Mesothelial cell of epicardium (in vitro differentiated cells): ENCODE results near the gene IRF1. TPM values are rescaled to one million over a fixed set of nuclear protein-coding genes. Genes with fewer than 3 reads are reported as not detected.

Experiments
- DNase-seq, 2 experiments: peaks; one replicate each; pipeline ENCODE4 v3.0.0; 2021; ENCODE audit warnings: low spot score in 2 of 2; ENCODE audit not compliant: unreplicated experiment in 2 of 2
- H3K27ac Mint-ChIP-seq: 2 replicates; pipeline ENCODE4 v1.8.0; 2021; ENCODE audit warnings: mixed read lengths
- H3K27me3 Mint-ChIP-seq: 2 replicates; pipeline ENCODE4 v1.8.0; 2021; ENCODE audit warnings: low read depth, mixed read lengths
- H3K36me3 Mint-ChIP-seq: 2 replicates; pipeline ENCODE4 v1.8.0; 2021; ENCODE audit warnings: mixed read lengths
- H3K4me1 Mint-ChIP-seq: 2 replicates; pipeline ENCODE4 v1.8.0; 2021; ENCODE audit warnings: mixed read lengths
- H3K4me3 Mint-ChIP-seq: 2 replicates; pipeline ENCODE4 v1.8.0; 2021; ENCODE audit warnings: mild to moderate bottlenecking, moderate library complexity, mixed read lengths
- H3K9me3 Mint-ChIP-seq: 2 replicates; pipeline ENCODE4 v1.8.0; 2021; ENCODE audit warnings: mixed read lengths
- total RNA-seq: library from RNA; stranded (reverse); gene quantifications from 3 replicates; pipeline ENCODE4 v1.2.1, GENCODE V29; 2021
- TF ChIP-seq, protein P1 (sequence below): fragments of 200-600 bp; sonication (generic); IDR thresholded peaks from one replicate; pipeline ENCODE4 v1.5.0; 2021; ENCODE audit warnings: antibody characterized with exemption; ENCODE audit not compliant: unreplicated experiment

The IRF1 gene
- total RNA-seq, 1 donor from 2014 or later = 33.3 TPM

DNA sequence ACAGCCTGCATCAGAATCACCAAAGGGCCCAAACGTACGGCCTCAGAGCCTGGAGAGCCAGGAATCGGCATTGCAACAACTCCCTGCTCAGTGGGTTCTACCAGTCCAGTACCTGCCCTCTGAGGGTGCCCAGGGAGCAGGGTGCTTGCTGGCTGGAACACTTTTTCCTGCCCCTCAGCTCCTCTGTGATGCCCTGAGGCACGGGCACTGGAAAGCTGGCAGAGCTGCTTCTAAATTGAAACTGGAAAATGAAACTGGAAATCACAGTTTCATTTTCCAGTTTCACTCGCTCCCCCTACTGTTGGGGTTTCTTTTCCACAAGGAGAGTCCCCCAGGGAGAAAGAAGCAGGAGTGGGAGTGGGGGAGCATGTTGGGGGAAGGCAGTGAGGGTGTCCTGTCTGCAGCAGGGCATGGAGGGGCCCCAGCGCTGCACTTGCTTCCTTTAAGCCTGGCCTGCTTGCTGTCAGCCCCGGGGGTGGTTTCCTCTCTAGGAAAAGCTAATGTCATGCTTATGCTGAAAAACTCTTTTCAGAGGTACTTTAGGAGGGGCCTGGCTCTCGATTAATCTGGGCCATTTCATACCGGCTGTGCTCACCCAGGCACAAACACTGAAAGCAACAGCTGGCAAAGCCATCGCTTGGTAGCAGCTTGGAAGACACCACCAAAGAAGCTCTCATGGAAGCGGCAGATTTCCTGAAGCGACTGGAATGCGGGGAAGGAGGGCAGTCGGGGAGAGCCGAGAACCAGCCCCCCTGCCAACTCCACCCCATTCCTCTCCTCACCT is 26.2 kb downstream of the IRF1 start:
- H3K27me3 Mint-ChIP-seq = no peaks in the 10 kb centered on the region
- peaks cover 14% of the 10 kb centered on the region for H3K36me3 Mint-ChIP-seq
- peak overlapping the region; percentile 82 for H3K27ac Mint-ChIP-seq
- no peak for DNase-seq
- TF ChIP-seq, protein P1, sequence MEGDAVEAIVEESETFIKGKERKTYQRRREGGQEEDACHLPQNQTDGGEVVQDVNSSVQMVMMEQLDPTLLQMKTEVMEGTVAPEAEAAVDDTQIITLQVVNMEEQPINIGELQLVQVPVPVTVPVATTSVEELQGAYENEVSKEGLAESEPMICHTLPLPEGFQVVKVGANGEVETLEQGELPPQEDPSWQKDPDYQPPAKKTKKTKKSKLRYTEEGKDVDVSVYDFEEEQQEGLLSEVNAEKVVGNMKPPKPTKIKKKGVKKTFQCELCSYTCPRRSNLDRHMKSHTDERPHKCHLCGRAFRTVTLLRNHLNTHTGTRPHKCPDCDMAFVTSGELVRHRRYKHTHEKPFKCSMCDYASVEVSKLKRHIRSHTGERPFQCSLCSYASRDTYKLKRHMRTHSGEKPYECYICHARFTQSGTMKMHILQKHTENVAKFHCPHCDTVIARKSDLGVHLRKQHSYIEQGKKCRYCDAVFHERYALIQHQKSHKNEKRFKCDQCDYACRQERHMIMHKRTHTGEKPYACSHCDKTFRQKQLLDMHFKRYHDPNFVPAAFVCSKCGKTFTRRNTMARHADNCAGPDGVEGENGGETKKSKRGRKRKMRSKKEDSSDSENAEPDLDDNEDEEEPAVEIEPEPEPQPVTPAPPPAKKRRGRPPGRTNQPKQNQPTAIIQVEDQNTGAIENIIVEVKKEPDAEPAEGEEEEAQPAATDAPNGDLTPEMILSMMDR = no peak
- H3K4me3 Mint-ChIP-seq = no peak overlapping the region
- H3K4me1 Mint-ChIP-seq = peaks cover 21% of the 10 kb centered on the region
- peaks cover 7% of the 10 kb centered on the region for H3K9me3 Mint-ChIP-seq

DNA sequence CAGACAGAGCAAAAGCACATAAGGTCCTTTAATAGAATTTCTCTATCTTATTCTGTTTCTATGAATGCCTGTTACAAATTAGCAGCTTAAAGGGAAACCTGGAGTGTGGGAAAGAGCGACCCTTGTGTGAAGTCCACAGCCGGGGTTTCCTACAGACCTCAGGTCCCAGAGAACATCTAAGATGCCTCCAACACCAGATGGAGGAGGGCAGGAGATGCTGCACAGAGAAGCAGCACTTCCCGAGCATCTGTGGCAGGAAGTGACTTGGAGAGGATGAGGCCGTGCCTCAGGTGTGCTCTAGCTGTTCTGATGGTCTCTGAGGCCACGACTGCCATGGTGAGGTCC is 26.8 kb downstream of the IRF1 start:
- H3K27ac Mint-ChIP-seq = peak overlapping the region; percentile 82
- peaks cover 3% of the 10 kb centered on the region for H3K9me3 Mint-ChIP-seq
- peaks cover 11% of the 10 kb centered on the region for H3K36me3 Mint-ChIP-seq
- peaks cover 21% of the 10 kb centered on the region for H3K4me1 Mint-ChIP-seq
- H3K27me3 Mint-ChIP-seq = no peaks in the 10 kb centered on the region
- no peak for DNase-seq
- H3K4me3 Mint-ChIP-seq = no peak overlapping the region
- TF ChIP-seq, protein P1 = no peak

DNA sequence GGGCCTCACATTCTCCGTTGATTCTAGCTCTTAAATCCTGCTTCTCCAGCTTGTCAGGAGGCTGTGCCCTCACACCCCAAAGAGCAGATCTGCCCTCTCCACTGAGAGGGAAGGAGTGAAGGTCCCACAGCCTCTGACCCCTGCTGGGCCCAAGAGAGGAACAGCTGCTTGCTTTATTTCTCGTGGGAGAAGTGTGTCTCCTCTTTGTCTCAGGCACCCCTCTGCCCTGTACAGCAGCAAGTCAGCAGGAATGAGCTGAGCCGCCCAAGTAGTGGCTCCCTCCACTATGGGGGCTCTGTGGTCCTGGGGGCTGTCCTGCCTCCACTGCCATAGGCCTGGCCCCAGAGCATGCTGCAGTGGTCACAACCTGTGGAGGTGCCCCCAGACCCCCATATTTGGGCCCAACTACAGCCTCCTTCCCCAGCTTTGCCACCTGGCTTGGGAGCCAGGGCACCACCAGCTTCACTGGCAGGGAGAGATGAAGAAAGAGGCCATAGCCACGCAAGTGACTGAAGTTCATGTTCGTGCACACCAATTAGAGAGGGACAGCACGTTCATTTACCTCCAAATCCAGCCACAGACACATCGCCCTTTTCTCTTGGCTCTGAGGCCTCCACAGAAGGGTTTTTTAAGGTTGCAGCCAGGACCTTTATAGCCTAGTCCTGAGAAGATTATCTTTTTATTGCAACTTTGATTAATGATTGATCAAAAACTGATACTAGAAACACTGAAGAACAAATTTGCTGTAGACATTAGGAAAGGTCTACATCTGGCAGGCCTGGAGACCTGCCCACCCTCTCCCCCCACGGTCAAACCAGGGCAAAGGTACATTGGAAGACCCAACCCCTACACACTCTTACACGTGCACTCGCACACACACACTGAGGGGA is 27.5 kb downstream of the IRF1 start:
- H3K9me3 Mint-ChIP-seq = no peaks in the 10 kb centered on the region
- DNase-seq = no peak
- no peak overlapping the region for H3K4me3 Mint-ChIP-seq
- H3K36me3 Mint-ChIP-seq = peaks cover 8% of the 10 kb centered on the region
- H3K27me3 Mint-ChIP-seq = no peaks in the 10 kb centered on the region
- TF ChIP-seq, protein P1 = no peak
- peaks cover 21% of the 10 kb centered on the region for H3K4me1 Mint-ChIP-seq
- peak overlapping the region; percentile 70 for H3K27ac Mint-ChIP-seq

GRCh38 chr5:132462333-132462732 is 28.2 kb downstream of the IRF1 start:
- Mint-ChIP-seq H3K4me1 (peaks cover 21% of the 10 kb centered on the region), H3K27ac (no peak overlapping the region), H3K9me3 (no peaks in the 10 kb centered on the region), H3K4me3 (no peak overlapping the region), H3K36me3 (peaks cover 8% of the 10 kb centered on the region), H3K27me3 (no peaks in the 10 kb centered on the region)
- DNase-seq = no peak
- TF ChIP-seq, protein P1 = no peak

GRCh38 chr5:132461569-132462070 is 29.0 kb downstream of the IRF1 start:
- no peak overlapping the region for H3K4me3 Mint-ChIP-seq
- H3K36me3 Mint-ChIP-seq = peaks cover 8% of the 10 kb centered on the region
- no peaks in the 10 kb centered on the region for H3K27me3 Mint-ChIP-seq
- no peak for DNase-seq
- no peak overlapping the region for H3K27ac Mint-ChIP-seq
- TF ChIP-seq, protein P1 = no peak
- peaks cover 21% of the 10 kb centered on the region for H3K4me1 Mint-ChIP-seq
- no peaks in the 10 kb centered on the region for H3K9me3 Mint-ChIP-seq
